Gastrocnemius medialis (tissue), 4 donors: ENCODE data around the gene ZDHHC11.

ENCODE experiments used
- POLR2A ChIP-seq, 2 donors: fragments of 450-650 bp; IDR thresholded peaks; one replicate each; pipeline ENCODE4 v1.6.1; 2017; ENCODE audit warnings: antibody characterized with exemption in 2 of 2, mild to moderate bottlenecking in 2 of 2, moderate library complexity in 2 of 2
- TF ChIP-seq, protein P1 (sequence below), 5 experiments: fragments of 450-650 bp in 3 of 5; fragments of 200-600 bp in 2 of 5; sonication (generic) in 2 of 5; IDR thresholded peaks in 4 of 5; conservative IDR thresholded peaks in 1 of 5; 1 replicate in 4 of 5; 2 replicates in 1 of 5; pipeline ENCODE4 v1.5.1; 2016 to 2019; ENCODE audit warnings: antibody characterized with exemption in 5 of 5, mild to moderate bottlenecking in 3 of 5, moderate library complexity in 3 of 5

DNA sequence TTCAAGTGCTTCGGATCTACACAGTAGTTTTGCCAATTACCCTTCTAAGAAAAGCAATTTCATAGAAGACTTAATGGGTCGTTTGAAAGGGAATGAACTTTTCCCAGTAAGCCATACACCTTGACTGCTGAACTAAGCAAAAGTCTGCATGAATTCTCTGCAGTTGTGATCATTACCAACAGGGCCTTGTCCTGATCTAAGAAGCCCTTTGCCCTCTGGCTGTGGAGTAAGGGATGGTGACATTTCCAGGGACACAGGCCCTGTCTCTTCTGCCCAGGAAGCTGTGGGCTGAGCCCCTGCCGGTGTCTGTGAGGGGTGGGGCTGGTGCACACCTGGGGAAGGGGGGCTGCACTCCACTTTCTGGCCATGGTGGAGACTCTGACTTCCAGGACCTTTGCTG, 30.5 kb downstream of the ZDHHC11 start:
- TF ChIP-seq, protein P1, sequence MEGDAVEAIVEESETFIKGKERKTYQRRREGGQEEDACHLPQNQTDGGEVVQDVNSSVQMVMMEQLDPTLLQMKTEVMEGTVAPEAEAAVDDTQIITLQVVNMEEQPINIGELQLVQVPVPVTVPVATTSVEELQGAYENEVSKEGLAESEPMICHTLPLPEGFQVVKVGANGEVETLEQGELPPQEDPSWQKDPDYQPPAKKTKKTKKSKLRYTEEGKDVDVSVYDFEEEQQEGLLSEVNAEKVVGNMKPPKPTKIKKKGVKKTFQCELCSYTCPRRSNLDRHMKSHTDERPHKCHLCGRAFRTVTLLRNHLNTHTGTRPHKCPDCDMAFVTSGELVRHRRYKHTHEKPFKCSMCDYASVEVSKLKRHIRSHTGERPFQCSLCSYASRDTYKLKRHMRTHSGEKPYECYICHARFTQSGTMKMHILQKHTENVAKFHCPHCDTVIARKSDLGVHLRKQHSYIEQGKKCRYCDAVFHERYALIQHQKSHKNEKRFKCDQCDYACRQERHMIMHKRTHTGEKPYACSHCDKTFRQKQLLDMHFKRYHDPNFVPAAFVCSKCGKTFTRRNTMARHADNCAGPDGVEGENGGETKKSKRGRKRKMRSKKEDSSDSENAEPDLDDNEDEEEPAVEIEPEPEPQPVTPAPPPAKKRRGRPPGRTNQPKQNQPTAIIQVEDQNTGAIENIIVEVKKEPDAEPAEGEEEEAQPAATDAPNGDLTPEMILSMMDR (IDR thresholded peaks at IDR 0.05 in 4 of 5, conservative IDR thresholded peaks at IDR 0.05 in 1 of 5): no peak
- no peak for TF ChIP-seq POLR2A (IDR thresholded peaks at IDR 0.05)
